ENCODE data around the gene NDUFS1. TPM values are rescaled to one million over a fixed set of nuclear protein-coding genes. Genes with fewer than 3 reads are reported as not detected.

Gene NDUFS1
- total and polyA plus RNA-seq, 2 of the 4 experiments (the other 2 are of a cell fraction), result 72.1 to 118 TPM

DNA sequence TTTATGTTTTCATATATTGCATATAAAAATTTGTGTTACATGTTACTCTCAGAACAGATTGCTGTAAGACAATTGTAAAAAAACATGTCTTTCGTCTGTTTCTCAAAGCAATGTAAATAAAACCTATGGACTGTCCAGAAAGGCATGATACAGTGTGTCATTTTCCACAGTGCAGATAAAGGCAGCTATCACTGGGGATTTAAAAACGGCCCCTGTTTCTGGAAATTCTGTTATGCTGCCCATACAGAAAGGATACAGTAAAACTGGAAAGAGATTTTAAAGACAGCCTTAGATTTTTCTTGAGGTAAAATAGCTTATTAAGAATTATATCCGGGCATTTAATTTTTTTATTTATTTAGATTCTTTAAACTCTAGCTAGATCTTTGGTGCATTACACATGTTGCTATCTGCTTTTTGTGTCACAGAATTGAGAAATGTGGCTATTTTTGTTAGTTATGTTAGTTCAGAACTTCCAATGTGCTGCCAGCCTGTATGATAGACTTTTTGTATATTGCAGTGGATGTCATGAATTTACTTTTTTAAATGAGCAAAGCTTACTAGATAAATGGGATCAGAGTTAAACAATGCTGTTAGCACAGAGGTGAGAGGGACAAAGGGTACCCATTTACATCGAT, 72.4 kb downstream of the NDUFS1 start (continued):
- TF ChIP-seq FOS (IDR thresholded peaks at IDR 0.05; ENCODE audit: low read depth, low read length) (no peak), BHLHE40 (IDR thresholded peaks at IDR 0.05; ENCODE audit: low read depth, low read length) (no peak)

DNA sequence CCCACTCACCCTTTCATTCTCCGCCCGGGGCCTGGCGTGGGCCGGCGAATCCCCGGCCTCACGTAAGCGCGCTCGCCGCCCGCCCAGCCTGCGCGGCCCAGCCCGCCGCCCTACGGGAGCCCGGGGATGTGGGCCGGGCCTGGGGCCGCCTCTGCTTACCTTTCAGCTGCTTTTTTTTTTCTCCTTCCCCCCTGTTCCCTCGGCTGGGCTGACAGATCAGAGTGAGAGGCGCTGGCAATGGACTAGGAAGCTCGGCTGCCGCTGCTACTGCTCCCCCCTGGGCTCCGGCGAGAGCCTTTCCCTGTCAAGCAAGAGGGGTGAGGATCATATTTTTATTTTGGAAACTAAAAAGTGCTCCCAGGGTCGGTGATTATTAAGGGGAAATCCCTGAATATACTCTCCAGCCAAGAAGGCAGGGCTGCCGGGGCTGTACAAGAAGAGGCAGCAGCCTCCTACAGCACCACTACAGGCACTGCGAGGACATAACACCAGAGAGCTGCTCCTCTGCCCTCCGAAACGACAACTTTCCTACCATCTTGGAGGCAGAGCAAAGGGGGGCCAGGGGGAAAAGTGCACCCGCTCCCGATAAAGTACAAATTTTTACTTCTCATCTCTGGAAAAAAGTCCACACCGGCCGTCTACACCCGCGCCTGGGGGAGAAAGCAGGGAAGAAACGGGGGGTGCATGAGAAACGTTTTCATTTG, 73.3 kb downstream of the NDUFS1 start, which contains the start of gene INO80D:
INO80D (minus strand) TSS at position 433 of the 704 bp plus-strand sequence. CDS start 23,158 bp downstream, outside the sequence.
- Histone ChIP-seq H4K8ac (ENCODE audit: low read depth in 2 of 2, low read length in 2 of 2) (peak within 1 kb of the TSS; percentile 93 to 97), H3K79me1 (ENCODE audit: low read depth in 1 of 2, low read length in 2 of 2) (peaks cover 13 to 38% of the 10 kb centered on the region in 2 experiments), H2BK5ac (ENCODE audit: low read depth, low read length, poor library complexity, severe bottlenecking) (peak within 1 kb of the TSS; percentile 78), H3K4me2 (ENCODE audit: low read depth, low read length) (peak within 1 kb of the TSS; percentile 99), H3K9me3 (ENCODE audit: control insufficient read depth, insufficient read depth, low read length) (no peaks in the 10 kb centered on the region), H2BK120ac (ENCODE audit: low read depth, low read length) (peak within 1 kb of the TSS; percentile 74), H3K18ac (ENCODE audit: low read depth, low read length) (peak within 1 kb of the TSS; percentile 57), H3K9ac (ENCODE audit: low read depth, low read length) (peak within 1 kb of the TSS; percentile 92), H4K5ac (ENCODE audit: low read depth, low read length) (peak within 1 kb of the TSS; percentile 78), H2AK9ac (replicated peaks; ENCODE audit: low read depth, low read length, poor library complexity) (peak within 1 kb of the TSS; percentile 99), H3K4me3 (ENCODE audit: insufficient read depth, low read depth, low read length) (peak within 1 kb of the TSS; percentile 60), H3K27ac (ENCODE audit: insufficient read depth, low read length) (peak within 1 kb of the TSS; percentile 91), H2BK20ac (ENCODE audit: low read depth, low read length) (peak within 1 kb of the TSS; percentile 46; the same call in 1 of the 2 replicates), H2AFZ (replicated peaks; ENCODE audit: low read length, poor library complexity) (peak within 1 kb of the TSS; percentile 94), H3K23ac (ENCODE audit: low read depth, low read length) (peak within 1 kb of the TSS; percentile 100), H3K27me3 (ENCODE audit: control insufficient read depth, insufficient read depth, low read length) (no peaks in the 10 kb centered on the region), H2AK5ac (ENCODE audit: low read depth, low read length) (peak within 1 kb of the TSS; percentile 83; the same call in 1 of the 2 replicates), H3K4ac (ENCODE audit: low read depth, low read length) (peak within 1 kb of the TSS; percentile 96), H3K14ac (replicated peaks; ENCODE audit: low read depth, low read length) (peak within 1 kb of the TSS; percentile 99), H4K20me1 (ENCODE audit: insufficient read depth, low read length) (no peaks in the 10 kb centered on the region), H3K56ac (ENCODE audit: extremely low read depth, insufficient read depth, low read length) (peak within 1 kb of the TSS; percentile 97), H3K36me3 (ENCODE audit: control insufficient read depth, insufficient read depth, low read length) (no peaks in the 10 kb centered on the region; the same call in 1 of the 2 replicates), H3K9me1 (ENCODE audit: insufficient read depth, low read length) (no peaks in the 10 kb centered on the region), H2BK15ac (ENCODE audit: low read depth, low read length) (peak within 1 kb of the TSS; percentile 49; the same call in 2 of the 3 replicates), H4K91ac (ENCODE audit: insufficient read depth, low read depth, low read length) (peak within 1 kb of the TSS; percentile 87), H3K4me1 (ENCODE audit: control insufficient read depth, insufficient read depth, low read length) (peaks cover 4% of the 10 kb centered on the region)
- CTCF ChIA-PET, result interaction anchor here (1.3 kb wide), 1 partner anchor 11 kb away, joined by 6 read pairs; no protein-coding TSS in a partner anchor
- 0% methylated on average over 4 of the region's 39 CpGs; no CpG with 5 or more reads in 1 of the 2 experiments for WGBS, 2 experiments (ENCODE audit: extremely low coverage in 2 of 2, insufficient read length in 1 of 2)
- intact Hi-C loops (cut with micrococcal nuclease), result loop anchor here (1.0 to 2.0 kb wide), 2 partner anchors 21 to 73 kb away; partner anchors contain the start of genes EEF1B2 and NDUFS1
- in situ Hi-C loops (cut with MboI; ENCODE audit: low sequenced_read_pairs), result no loop called here
- ATAC-seq (ENCODE audit: low read depth) (peak; percentile 70), DNase-seq (peak; percentile 86)
- POLR2A ChIA-PET (ENCODE audit: unreplicated experiment), result interaction anchor here (0.5 to 0.6 kb wide), 2 partner anchors 47 to 74 kb away, joined by 3 read pairs; partner anchors contain the start of gene EEF1B2
- dilution Hi-C loops (cut with HindIII; ENCODE audit: low sequenced_read_pairs, unreplicated experiment), result no loop called here
- TSS peak; percentile 71 for BruUV-seq (replicated peaks)
- TF ChIP-seq, protein P1, sequence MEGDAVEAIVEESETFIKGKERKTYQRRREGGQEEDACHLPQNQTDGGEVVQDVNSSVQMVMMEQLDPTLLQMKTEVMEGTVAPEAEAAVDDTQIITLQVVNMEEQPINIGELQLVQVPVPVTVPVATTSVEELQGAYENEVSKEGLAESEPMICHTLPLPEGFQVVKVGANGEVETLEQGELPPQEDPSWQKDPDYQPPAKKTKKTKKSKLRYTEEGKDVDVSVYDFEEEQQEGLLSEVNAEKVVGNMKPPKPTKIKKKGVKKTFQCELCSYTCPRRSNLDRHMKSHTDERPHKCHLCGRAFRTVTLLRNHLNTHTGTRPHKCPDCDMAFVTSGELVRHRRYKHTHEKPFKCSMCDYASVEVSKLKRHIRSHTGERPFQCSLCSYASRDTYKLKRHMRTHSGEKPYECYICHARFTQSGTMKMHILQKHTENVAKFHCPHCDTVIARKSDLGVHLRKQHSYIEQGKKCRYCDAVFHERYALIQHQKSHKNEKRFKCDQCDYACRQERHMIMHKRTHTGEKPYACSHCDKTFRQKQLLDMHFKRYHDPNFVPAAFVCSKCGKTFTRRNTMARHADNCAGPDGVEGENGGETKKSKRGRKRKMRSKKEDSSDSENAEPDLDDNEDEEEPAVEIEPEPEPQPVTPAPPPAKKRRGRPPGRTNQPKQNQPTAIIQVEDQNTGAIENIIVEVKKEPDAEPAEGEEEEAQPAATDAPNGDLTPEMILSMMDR (conservative IDR thresholded peaks at IDR 0.05; ENCODE audit: low read depth, low read length), result peak; percentile 52
- TF ChIP-seq RCOR1 (IDR thresholded peaks at IDR 0.05; ENCODE audit: insufficient replicate concordance, low read length) (no peak), MAZ (IDR thresholded peaks at IDR 0.05; ENCODE audit: borderline replicate concordance, low read depth, low read length) (0 out of 2 replicates have a peak, but pooled peaks have one; percentile 7), FOS (IDR thresholded peaks at IDR 0.05; ENCODE audit: low read depth, low read length) (no peak), POLR2A (IDR thresholded peaks at IDR 0.05; ENCODE audit: low read depth, low read length) (peak; percentile 74; the same call in 1 of the 2 replicates), CHD1 (IDR thresholded peaks at IDR 0.05; ENCODE audit: low read depth, low read length) (peak; percentile 97), CEBPB (IDR thresholded peaks at IDR 0.05; ENCODE audit: low read depth, low read length) (no peak), NFE2L2 (IDR thresholded peaks at IDR 0.05; ENCODE audit: low read depth, low read length) (no peak), MXI1 (IDR thresholded peaks at IDR 0.05; ENCODE audit: borderline replicate concordance, low read depth, low read length) (no peak), MAFK (IDR thresholded peaks at IDR 0.05; ENCODE audit: low read depth, low read length) (no peak), RFX5 (IDR thresholded peaks at IDR 0.05; ENCODE audit: low read depth, low read length) (no peak)

Measured in IMR-90 (cell line).